Lower leg skin (tissue), 3 donors: Measurements from ENCODE around the gene PRDM16.

Experiments
- POLR2A ChIP-seq, 2 donors: fragments of 450-650 bp; IDR thresholded peaks; one replicate each; pipeline ENCODE4 v1.6.1; 2016 to 2017; ENCODE audit warnings: antibody characterized with exemption in 2 of 2, mild to moderate bottlenecking in 1 of 2, moderate library complexity in 1 of 2
- TF ChIP-seq, protein P1 (sequence below), 3 donors: fragments of 450-650 bp; IDR thresholded peaks; one replicate each; pipeline ENCODE4 v1.5.1; 2016; ENCODE audit warnings: antibody characterized with exemption in 3 of 3, mild to moderate bottlenecking in 3 of 3, moderate library complexity in 2 of 3

- TF ChIP-seq, protein P1, sequence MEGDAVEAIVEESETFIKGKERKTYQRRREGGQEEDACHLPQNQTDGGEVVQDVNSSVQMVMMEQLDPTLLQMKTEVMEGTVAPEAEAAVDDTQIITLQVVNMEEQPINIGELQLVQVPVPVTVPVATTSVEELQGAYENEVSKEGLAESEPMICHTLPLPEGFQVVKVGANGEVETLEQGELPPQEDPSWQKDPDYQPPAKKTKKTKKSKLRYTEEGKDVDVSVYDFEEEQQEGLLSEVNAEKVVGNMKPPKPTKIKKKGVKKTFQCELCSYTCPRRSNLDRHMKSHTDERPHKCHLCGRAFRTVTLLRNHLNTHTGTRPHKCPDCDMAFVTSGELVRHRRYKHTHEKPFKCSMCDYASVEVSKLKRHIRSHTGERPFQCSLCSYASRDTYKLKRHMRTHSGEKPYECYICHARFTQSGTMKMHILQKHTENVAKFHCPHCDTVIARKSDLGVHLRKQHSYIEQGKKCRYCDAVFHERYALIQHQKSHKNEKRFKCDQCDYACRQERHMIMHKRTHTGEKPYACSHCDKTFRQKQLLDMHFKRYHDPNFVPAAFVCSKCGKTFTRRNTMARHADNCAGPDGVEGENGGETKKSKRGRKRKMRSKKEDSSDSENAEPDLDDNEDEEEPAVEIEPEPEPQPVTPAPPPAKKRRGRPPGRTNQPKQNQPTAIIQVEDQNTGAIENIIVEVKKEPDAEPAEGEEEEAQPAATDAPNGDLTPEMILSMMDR (IDR thresholded peaks at IDR 0.05): no peak
- no peak for TF ChIP-seq POLR2A (IDR thresholded peaks at IDR 0.05)
Observed at GRCh38 chr1:3074800-3075199, 5.8 kb downstream of the PRDM16 start.
